ENCODE measurements around the gene CFAP54.
A peak's percentile ranks its signal among the peaks of the same experiment; 100 is the strongest.
"Not testable (repeated sequence)": the region's sequence is repeated elsewhere in the genome, so short reads cannot be mapped to it uniquely, and the experiment has no call there.

CFAP54 gene

DNA sequence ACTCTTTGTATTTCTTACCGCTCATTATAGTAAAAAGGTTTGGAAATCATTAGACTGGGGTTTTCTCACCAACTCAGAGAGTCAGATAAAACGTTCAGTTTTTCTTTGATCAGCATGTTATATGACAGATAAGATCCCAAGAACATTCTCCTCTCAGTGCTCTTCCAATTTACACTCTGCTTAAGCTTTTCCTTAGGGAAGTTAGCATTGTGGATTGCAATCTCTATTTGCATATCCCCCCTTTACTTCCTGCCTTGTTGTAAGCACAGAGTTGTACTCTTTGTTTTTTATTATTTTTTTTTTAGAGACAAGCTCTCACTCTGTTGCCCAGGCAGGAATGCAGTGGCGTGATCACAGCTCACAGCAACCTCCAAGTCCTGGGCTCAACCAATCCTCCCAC is 11.4 kb upstream of the CFAP54 start:
- DNase-seq (ENCODE audit: low read depth) = no peak

GRCh38 chr12:96482086-96482485 is 7.3 kb upstream of the CFAP54 start:
- no peak for DNase-seq (ENCODE audit: low read depth)

DNA sequence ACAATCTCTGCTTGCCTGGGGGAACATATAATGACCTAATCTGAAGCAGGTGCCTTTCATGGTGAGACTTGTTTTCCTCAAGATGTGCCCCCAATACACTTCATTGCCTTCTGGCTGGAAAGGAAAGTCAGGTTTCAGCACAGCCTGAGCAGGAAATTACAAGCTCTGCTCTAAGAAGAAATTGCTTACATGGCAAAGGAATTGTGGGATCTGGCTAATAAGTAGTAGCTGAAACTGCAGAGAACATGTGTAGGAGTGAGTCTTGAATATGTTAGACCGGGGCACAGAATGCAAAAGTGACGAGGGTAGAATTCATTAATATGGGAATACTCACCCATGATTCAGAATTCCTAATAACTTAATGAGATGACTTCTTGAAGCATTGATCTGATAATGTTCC is 6.3 kb upstream of the CFAP54 start:
- no peak for DNase-seq (ENCODE audit: low read depth)

- no peak for DNase-seq (ENCODE audit: low read depth)
Measured at GRCh38 chr12:96486751-96487613, 2.4 kb upstream of the CFAP54 start.

GRCh38 chr12:96487634-96488033 is 1.7 kb upstream of the CFAP54 start:
- DNase-seq (ENCODE audit: low read depth) = no peak

DNA sequence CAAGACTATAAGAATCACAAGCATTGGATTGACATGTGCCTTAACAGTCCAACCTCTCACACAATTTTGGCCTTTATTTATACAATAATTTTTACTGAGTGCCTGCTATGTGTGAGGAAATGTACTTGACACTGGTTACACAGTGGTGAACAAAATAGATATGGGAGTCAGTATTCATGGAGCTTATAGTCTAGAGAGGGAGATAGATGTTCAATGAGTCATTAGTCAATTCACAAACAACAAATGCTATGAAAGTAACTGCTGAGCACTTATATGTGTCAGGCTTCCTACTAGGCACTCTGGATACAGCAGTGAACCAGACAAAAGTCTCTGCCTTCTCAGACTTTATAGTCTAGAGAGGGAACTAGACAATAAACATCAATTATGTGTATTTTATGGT is 3.7 kb downstream of the CFAP54 start:
- no peak for DNase-seq (ENCODE audit: low read depth)

DNA sequence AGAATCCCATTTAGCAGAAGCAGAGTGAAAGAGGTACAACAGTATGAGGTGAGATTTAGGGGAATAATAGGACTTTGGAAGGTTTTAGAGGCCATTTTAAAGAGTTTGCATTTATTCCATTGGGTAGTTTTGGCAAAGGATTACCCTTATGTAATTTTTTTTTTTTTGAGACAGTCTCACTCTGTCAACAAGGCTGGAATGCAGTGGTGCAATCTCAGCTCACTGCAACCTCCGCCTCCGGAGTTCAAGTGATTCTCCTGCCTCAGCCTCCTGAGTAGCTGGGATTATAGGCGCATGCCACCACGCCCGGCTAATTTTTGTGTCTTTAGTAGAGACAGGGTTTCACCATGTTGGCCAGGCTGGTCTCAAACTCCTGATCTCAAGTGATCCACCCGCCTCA is 4.8 kb downstream of the CFAP54 start:
- not testable (repeated sequence) for DNase-seq (ENCODE audit: low read depth)

DNA sequence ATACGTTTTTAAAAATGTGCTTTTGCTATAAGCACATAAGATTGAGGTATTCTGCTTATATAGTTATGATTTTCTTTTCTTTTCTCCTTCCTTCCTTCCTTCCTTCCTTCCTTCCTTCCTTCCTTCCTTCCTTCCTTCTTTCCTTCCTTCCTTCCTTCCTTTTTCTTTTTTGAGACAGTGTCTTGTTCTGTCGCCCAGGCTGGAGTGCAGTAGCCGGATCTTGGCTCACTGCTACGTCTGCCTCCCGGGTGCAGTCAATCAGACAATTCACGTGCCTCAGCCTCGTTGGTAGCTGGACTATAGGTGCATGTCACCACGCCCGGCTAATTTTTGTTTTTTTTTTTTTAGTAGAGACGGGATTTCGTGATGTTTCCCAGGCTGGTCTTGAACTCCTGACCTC is 5.8 kb downstream of the CFAP54 start:
- no peak for DNase-seq (ENCODE audit: low read depth)

DNA sequence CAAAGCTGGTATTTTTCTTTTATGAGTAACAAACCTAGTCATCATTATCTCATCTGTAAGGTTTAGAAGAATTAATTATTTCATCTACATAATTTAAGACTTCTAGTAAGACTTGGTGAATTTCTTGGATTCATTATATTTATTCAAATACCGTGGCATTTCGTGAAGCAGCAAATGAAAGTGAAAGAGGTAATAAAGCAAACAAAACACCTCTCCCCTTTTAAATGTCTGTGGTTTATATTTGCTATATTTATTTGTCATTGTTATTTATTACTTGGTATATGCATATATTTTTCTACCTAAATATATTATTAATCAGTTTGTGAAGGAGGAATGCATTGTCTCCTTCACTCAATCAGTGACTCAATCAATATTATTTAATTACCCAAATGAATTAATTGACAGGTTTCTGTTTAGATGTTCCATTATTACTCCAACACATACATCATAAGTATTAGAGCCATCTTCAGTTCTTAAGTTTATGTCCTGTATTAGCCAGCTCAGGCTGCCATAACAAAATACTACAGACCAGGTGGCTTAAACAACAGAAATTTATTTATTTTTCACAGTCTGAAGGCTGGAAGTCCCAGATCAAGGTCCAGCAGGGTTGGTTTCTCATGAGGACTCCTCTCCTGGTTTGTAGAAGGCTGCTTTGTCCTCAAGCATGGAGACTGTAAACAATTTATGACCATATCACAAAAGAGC is 6.6 kb downstream of the CFAP54 start:
- DNase-seq (ENCODE audit: low read depth) = no peak

GRCh38 chr12:96496944-96497343 is 7.6 kb downstream of the CFAP54 start:
- DNase-seq (ENCODE audit: low read depth) = no peak

DNA sequence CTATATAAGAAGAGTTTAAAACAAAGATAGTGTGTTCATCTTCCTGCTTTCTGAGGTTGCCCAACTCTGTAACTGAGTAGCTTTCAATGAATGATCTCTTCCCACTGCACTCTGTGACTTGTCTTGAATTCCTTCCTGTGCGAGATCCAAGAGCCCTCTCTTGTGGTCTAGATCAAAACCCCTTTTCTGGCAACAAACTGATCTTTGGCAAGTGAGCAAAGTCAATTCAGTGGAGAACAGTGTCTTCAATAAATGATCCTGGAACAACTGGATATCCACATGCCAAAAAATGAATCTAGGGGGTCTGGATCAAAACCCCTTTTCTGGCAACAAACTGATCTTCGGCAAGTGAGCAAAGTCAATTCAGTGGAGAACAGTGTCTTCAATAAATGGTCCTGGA is 8.5 kb downstream of the CFAP54 start:
- DNase-seq (ENCODE audit: low read depth) = no peak

DNA sequence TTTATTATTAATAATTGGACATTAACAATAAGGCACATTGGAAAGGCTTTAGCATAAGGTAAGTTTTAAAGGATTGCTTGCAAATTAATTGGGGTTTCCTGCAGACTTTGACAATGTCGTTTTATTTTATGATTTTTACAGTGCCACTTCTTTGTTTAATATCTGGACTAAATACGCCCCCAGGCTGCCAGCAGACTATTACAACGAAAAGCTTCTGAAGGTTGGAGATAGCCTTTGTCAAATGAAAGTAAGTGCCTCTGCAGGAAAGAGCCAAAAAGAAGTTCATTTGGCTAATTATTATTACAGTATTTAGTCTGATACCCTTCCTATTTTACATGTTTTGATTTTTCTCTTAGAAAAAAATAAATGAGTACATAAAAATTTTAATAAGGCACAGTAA is 11.3 kb downstream of the CFAP54 start:
- DNase-seq (ENCODE audit: low read depth) = no peak

GRCh38 chr12:96501133-96501761 is 11.9 kb downstream of the CFAP54 start:
- peak; percentile 52 for DNase-seq (ENCODE audit: low read depth)

DNA sequence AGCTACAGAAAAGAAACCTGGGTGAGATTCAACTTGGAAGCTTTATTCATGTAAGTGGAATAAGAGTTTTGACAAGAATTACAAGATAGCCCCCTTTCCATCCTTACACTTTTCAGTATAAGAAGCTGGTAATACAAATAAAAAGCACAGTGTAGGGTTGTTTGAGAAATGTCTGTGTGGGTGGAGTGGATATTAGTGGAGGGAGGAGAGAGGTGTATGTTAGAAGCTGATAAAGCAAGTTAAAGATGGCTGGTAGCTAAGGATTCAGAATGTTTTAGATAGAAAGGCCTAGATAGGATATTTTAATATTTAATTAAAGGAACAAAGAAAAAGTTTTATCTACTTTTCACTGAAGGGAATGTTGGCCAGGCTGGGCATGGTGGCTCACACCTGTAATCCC is 12.5 kb downstream of the CFAP54 start:
- no peak for DNase-seq (ENCODE audit: low read depth)

GRCh38 chr12:96502477-96502876 is 13.1 kb downstream of the CFAP54 start:
- no peak for DNase-seq (ENCODE audit: low read depth)

DNA sequence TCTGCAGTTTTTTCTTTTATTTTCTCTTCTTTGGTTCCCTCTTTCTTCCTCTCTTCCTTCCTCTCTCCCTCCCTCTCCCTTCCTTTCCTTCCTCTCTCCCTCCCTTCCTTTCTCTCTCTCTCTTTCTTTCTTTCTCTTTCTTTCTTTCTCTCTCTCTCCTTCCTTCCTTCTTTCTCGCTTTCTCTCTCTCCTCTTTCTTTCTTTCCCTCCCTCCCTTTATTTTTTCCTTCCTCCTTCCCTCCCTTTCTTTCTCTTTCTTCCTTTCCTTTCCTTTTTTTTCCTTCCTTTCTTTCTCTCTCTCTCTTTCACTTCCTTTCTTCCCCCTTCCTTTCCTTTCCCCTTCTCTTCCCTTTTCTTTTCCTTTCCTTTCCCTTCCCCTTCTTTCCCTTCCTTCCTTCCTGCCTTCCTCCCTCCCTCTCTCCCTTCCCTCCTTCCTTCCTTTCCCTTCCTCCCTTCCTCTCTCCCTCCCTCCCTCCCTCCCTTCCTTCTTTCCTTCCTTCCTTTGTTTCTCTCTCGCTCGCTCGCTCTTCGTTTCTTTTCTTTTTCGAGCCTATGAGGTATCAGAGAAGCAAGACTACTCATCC is 13.7 kb downstream of the CFAP54 start:
- no peak for DNase-seq (ENCODE audit: low read depth)

GRCh38 chr12:96503976-96504375 is 14.6 kb downstream of the CFAP54 start:
- no peak for DNase-seq (ENCODE audit: low read depth)

GRCh38 chr12:96506776-96507175 is 17.4 kb downstream of the CFAP54 start:
- no peak for DNase-seq (ENCODE audit: low read depth)

DNA sequence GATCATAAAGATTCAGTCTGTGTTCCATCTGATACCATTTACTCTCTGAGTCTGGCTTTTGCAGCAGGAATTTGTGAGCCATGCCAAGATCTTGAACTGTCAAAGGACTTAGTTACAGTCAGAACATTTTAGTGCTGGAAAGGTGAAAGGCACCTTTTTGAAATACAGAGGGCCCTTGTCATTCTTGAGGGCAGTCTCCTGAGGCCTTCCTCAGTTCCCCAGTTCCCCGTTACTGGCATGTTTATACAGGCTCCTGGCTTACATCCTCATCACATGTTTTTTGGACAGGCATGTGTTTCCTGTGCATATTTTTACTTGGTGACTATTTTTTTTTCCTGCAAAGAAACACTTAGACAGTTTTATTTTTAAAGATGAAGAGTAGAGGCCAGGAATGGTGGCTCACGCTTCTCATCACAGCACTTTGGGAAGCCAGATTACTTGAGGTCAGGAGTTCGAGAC is 21.0 kb downstream of the CFAP54 start:
- DNase-seq (ENCODE audit: low read depth) = no peak

DNA sequence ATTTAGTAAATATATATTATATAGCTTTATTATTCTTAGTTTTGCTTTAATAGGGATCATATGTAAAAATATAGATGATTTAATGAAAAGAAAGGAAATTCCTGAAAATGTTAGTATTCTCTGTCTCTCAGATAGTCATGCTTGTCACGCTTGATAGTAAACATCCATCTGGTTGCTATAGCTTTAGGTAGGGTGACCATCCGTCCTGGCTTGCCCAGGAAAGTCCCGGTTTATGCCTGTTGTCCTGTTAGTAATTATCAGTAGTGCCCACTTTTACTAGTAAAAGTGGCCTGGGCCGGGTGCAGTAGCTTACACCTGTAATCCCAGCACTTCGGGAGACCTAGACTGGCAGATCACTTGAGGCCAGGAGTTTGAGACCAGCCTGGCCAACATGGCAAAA is 23.8 kb downstream of the CFAP54 start:
- DNase-seq (ENCODE audit: low read depth) = no peak

DNA sequence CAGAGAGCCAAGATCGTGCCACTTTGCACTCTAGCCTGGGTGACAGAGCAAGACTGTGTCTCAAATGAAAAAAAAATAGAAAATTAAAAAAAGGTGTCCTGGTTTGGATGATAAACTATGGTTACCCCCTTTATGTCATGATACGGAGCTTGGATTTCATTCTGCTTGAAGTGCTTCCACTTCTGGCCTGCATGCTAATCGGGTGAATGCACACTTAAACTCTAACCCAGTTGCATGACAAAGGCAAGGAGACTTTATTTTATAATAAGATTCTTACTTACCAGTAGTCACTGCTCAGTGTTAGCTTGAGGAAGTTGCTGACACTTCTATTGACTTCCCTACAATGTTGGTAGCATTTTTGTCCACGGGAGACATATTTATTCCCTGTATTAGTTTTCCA is 24.3 kb downstream of the CFAP54 start:
- DNase-seq (ENCODE audit: low read depth) = no peak

DNA sequence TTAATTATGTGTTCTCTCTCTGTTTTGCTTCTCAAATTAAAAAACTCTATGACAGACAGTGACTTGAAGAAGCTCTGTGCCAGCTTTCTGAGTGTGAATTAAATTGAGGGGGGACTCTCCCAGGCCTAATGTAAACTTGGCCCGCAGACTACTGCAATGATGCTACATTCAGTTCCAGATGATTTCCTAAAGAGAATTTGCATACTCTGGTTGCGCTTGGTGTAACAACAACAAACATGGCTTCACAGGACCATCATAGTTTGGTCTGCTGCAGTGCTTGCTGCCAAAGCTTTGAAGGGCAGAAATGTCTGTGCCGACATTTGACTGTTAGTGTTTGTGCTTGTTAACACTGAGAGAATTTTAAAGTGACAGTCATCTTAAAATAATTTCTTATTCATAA is 25.0 kb downstream of the CFAP54 start:
- DNase-seq (ENCODE audit: low read depth) = no peak
